ENCODE measurements around the gene NLRP3. TPM values are rescaled to one million over a fixed set of nuclear protein-coding genes. Genes with fewer than 3 reads are reported as not detected.
A peak's percentile ranks its signal among the peaks of the same experiment; 100 is the strongest.

Gene NLRP3
- total and polyA plus RNA-seq, 9 of the 15 experiments (the other 6 are each of a cell fraction or from before 2014, with no cell fraction given) = not detected

GRCh38 chr1:247471445-247472016 lies 55.6 kb downstream of the NLRP3 start (continued):
- TF ChIP-seq POLR2H (tag; IDR thresholded peaks at IDR 0.05; ENCODE audit: low read depth) (no peak), DNMT1 (IDR thresholded peaks at IDR 0.05) (no peak), CREB1 (IDR thresholded peaks at IDR 0.05) (peak; percentile 23), CREB1 (CRISPR knock-in tag; IDR thresholded peaks at IDR 0.05) (no peak), LEF1 (IDR thresholded peaks at IDR 0.05) (no peak), ARHGAP35 (IDR thresholded peaks at IDR 0.05; ENCODE audit: partially characterized antibody) (no peak), SREBF1 (IDR thresholded peaks at IDR 0.05; ENCODE audit: borderline replicate concordance, low read depth, low read length) (no peak), SPI1 (IDR thresholded peaks at IDR 0.05; ENCODE audit: borderline replicate concordance, low read depth, low read length) (no peak), NCOA4 (IDR thresholded peaks at IDR 0.05; ENCODE audit: partially characterized antibody) (no peak), UBTF (IDR thresholded peaks at IDR 0.05; ENCODE audit: borderline replicate concordance in 1 of 2, low read depth in 2 of 2, low read length in 2 of 2) (peak; percentile 80 to 99; a peak in 3 of 4 replicates), RUNX1 (IDR thresholded peaks at IDR 0.05; ENCODE audit: low read depth) (no peak), KAT2B (IDR thresholded peaks at IDR 0.05; ENCODE audit: low read depth, low read length) (no peak), SMARCC2 (IDR thresholded peaks at IDR 0.05; ENCODE audit: low read depth) (no peak), ZNF655 (CRISPR knock-in tag; IDR thresholded peaks at IDR 0.05) (no peak), TAF15 (IDR thresholded peaks at IDR 0.05; ENCODE audit: low read depth, low read length) (no peak), FOSL1 (tag; conservative IDR thresholded peaks at IDR 0.05) (peak; percentile 67), RBM15 (IDR thresholded peaks at IDR 0.05; ENCODE audit: insufficient read depth, low read length) (no peak), TRIM24 (IDR thresholded peaks at IDR 0.05) (peak in 1 of 2 experiments; percentile 15; a peak in 1 of 4 replicates), TAF9B (IDR thresholded peaks at IDR 0.05; ENCODE audit: partially characterized antibody) (peak; percentile 32), ZKSCAN1 (IDR thresholded peaks at IDR 0.05; ENCODE audit: low read depth, low read length) (0 out of 2 replicates have a peak, but pooled peaks have one; percentile 10), ZBTB33 (CRISPR knock-in tag; IDR thresholded peaks at IDR 0.05) (no peak), ESRRB (CRISPR knock-in tag; IDR thresholded peaks at IDR 0.05; ENCODE audit: borderline replicate concordance) (no peak), ZNF384 (IDR thresholded peaks at IDR 0.05; ENCODE audit: low read depth, low read length) (no peak), ZNF766 (CRISPR knock-in tag; conservative IDR thresholded peaks at IDR 0.05) (peak; percentile 66)

Measured in K562 (cell line).